D341Med (cell line): ENCODE data around the gene IGFBP6.
"Not testable (repeated sequence)": the region's sequence is repeated elsewhere in the genome, so short reads cannot be mapped to it uniquely, and the experiment has no call there.

Experiments
- DNase-seq: peaks from one replicate; pipeline ENCODE4 v3.0.0; 2012; ENCODE audit warnings: low spot score

The IGFBP6 gene

DNA sequence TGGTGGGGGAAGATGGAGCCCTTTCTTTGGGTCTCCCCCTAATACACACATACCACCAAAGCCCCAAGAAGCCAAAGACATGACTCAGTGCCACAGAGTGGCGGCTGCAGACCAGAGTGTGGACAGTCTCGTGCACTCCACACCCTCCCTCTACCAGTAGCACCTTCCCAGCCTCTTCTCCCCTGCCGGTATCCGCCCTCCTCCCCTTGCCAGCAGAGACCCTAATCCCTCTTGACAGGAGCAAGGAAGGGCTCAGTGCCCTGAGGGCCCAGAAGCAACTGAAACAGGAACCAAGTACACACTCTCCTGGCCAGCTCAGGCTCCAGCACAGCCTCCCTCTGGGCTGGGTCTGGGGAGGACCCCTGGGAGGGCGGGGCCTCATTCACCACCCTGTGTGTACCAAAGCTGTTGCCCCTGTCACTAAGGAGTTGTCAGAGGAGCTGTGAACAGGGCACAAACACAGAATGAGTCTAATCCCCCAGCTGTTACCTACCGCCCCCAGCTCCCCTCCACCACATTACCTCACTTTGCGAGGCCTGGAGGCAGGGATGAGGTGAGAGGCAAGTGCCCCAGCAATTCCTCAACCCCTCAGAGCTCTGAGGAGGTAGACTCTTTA, 26.5 kb upstream of the IGFBP6 start:
- no peak for DNase-seq

DNA sequence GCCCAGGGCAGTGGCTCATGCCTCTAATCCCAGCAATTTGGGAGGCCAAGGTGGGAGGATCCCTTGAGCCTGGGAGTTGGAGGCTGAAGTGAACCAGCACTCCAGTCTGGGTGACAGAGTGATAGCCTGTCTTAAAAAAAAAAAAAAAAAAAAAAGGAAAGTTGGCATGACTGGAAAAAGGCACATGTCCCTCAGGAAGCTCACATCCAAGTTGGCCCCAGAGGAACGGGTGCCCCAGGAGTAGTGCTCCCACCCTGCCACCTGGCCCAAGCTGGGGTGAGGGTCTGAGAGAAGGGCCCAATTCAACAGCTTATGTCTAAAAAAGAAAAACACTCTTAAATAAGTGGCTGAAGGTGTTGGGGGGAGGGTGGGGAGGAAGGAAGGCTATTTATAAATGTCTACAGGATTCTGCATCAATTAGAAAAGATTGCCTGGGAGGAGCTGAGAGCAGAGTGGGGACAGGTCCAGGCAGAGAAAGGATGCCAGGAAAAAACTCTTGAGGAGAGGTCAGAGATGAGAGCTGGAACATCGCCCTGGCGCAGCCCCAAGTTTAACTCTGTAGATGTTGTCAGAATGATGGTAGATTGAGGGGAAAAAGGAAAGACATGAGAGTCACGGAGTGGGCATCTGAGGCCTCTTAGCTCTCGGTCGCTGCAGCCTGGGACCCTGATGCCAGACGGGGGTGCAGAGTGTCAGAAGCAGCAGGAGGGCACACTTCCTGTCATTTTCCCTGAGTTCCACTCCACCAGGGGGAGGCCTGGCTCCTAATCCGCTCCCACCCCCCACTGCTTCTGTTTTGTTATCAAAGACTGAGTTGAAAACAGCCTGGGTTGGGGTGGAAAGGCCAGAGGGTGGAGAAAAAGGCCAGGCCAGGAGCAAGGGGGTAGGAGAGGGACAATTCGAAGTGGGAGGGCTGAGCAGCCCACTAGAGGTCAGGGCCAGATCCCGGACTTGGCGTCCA, 25.6 kb upstream of the IGFBP6 start:
- DNase-seq: no peak

DNA sequence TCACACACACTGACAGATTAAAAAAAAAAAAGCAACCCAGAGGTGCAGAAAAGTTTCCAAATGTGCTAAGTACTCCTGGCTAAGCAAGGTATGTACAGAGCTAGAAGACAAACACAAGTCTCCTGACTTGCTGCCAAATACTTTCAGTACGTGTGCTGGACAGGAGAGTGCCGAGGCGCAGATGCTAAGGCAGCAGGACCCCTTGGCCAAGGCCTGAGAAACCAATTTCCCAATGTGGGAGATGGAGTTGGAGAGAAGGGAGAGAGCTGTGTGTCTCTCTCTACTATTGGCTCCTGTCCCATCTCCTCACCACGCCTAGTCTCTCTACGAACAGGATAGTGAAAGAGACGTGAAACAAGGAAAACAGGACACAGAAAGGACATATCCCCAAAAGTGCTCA, 23.6 kb upstream of the IGFBP6 start:
- no peak for DNase-seq

DNA sequence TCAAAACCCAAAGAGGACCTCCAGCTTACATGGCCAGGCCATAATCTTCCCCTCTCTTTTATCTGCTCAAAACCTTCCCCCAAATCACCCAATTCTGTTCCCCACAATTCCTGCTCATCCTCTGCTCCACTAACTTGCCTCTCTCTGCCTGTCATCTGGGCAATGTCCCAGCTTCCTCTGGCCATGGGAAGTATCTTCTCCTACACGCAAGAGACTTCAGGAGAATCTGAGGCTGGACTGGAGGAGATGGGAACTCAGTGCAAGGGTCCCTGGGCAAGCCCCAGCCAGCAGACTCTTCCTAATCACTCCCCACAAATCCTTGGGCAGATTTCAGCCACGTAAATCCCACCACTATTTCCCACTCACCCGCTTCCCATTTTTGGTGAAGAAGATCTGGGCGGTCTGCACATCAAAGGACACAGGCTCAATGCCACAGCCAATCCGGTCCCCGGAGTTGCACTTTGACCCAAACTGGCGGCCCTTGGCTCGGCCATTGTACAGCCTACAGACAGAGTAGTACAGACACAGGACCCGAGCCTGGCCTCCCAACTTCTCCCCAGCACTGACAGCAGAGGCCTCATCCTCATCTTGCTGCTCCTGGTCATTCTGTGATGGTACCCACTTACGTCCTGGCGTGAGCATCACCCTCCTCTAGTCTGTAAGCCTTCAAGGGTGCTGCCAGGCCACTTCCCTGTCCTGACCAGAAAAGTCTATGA, 23.0 kb upstream of the IGFBP6 start:
- DNase-seq: no peak

DNA sequence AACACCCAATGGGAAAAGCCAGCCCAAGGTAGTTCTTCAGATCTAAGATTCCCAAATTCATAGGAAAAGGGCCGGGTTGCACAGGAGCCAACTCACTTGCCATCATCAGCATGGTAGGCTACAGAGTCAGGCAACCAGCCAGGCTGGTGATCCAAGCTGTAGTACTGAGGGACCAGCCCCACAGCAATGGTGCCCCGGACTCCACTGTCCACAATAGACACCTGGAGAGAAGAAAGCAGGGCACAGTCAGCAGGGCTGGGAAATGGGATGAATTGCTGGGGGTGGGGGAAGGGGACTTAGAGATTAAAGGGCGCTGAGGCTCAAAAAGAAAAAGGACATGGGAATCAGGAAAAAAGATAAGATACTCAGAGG, 22.5 kb upstream of the IGFBP6 start:
- DNase-seq: no peak

DNA sequence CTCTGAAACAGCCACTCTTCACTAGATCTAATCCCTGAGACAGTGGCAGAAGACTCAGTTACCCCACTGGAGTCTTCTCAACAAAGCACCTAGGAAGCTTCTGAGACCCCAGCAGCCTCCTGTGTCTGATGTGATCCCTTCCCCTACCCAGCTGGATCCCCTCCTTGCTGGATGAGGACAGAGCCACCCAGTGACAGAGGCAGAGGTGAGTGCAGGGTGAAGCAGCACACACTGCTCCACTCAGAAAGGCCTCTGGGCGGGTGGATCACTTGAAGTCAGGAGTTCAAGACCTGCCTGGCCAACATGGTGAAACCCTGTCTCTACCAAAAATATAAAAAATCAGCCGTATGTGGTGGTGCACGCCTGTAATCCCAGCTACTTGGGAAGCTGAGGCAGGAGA, 21.0 kb upstream of the IGFBP6 start:
- DNase-seq: no peak

DNA sequence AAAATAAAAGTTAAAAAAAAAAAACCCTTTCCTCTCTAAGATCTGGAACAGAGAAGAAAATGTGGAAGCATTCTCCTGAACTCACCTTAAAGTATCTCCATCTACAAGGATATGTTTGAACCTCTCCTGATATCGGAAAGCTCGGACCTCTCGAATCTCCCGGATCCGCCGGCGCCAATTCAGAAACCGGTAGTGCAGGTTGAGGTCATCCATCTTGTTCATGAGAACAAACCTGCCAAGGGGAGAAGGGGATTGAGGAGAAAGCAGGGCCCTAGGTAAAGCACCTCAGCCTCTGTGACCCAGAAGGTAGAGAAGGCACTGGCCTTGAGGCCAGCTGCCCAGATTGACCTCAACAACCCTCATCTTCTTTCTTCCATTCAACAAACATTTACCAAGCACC, 20.4 kb upstream of the IGFBP6 start:
- DNase-seq: no peak

DNA sequence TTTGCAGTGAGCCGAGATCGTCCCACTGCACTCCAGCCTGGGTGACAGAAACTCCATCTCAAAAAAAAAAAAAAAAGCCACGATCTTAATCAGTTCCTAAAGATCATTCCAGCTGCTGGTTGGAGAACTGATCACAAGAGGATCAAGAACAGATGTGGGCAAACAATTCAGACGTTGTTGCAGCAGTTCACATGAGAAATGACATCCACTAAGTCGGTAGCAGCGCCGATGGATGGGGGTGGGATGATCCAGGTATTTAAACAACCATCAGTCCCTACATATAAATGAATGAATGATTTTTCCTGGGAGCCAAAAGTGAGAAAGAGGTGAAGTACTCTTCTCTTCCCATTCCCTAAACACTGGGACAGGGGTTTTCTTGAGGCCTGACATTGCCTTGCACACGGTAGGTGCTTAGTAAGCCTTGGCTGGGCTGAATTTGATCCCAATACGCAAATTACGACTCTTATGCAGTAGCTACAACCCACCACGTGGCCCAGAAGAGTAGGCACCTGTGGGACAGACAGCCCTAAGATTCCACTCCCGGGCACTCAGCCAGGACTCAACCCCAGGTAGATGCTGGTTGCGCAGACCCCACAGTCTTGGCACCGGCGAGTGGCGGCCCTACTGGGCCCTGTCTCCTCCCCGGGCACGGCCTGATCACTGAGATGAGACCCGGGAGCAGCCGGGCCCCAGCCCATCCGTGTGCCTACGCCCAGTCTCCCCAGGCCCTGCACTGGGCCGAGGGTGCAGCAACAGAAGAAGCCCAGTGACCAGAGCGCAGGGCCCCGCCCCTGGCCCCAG, 18.8 kb upstream of the IGFBP6 start:
- DNase-seq: no peak

DNA sequence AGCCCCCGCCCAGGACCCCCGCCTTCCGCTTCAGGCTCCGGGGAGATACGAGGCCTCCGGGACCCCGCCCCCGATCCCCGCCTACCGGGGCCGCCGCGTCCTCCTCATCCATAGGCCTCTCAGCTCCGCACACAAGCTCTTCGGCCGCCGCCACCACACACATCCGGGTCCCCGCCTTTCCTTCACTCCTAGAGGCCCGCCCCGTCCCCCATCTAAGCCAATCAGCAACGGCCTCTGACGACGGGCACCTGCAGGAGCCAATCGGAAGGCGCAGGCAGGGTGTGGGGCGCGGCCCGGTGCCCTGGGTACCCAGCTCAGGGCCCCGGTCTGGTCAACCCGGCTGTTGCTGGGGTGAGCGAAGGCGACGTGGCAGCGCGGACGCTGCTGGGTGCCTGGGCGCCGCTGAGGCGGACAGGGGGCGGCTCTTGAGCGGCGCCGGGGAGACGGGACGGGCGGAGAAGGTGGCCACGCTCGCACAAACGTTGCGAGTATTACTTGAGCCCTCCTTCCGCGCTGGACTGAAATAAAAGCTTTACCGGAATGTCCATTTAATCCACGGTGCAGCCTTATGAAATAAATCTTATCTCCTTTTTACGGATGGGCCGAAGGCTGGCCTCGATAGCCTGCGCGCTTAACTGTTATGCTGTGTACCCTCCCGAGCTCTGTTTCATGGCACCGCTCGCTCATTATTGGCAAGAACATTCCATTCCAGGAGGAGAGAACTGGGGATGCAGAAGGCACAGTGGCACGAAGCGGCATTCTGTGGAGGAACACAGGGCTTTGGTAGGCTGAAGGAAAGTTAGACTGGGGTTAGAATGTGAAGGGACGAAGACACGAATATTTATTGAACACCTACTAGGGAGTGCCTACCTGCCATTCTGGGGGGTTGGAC, 18.0 kb upstream of the IGFBP6 start, which contains the start of gene SPRYD3:
SPRYD3 (minus strand) TSS at position 165 of the 892 bp plus-strand sequence; CDS start at position 108, 57 bp downstream.
- peak; percentile 100 for DNase-seq

DNA sequence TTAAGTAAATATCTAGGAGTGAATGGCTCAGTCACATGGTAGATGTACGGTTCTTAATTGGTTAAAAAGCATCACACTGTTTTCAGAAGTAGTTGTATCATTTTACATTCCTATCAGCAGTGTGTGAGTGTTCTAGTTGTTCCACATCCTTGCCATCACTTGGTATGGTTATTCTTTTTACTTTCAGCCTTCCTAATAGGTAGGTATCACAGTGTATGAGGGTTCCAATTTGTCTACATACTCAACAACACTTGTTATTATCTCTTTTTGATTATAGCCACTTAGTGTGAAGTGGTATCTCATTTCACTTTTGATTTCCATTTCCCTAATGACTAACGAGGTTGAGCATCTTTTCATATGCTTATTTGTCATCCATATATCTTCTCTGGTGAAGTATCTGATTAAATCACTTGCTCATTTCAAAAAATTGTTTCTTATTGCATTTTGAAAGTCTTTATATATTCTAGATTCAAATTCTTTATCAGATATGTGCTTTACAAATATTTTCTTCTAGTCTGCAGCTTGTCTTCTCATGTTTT, 14.8 kb upstream of the IGFBP6 start:
- no peak for DNase-seq

DNA sequence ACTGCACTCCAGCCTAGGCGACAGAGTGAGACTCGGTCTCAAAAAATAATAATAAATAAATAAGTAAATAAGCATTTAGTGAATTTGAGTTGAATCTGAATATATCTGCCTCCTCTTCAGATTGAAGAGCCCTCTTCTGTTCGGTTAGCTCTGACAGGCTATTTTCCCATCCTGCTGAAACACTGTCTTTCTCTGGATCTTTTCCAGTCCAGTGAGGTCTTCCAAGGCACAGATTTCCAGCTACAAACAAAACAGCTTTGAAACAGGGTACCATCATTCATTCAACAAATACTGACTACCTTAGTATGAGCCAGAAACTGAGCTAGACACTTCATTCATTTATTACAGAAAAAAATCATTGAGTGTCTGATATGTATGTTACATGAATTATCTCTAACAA, 11.1 kb upstream of the IGFBP6 start:
- DNase-seq: no peak

DNA sequence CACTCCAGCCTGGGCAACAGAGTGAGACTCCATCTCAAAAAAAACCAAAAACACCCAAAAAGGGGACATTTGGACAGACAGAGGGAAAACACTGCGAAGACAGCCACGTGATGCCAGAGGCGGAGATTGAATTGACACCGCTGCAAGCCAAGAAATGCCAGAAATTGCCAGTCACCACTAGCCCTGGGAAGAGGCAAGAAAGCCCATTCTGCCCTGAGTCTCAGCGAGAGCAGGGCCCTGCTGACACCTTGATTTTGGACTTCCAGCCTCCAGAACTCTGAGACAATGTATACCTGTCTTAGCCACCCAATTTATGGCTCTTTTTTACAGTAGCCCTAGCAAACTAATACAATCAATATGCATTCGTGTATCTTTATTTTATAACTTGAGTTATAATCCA, 7.4 kb upstream of the IGFBP6 start:
- no peak for DNase-seq

DNA sequence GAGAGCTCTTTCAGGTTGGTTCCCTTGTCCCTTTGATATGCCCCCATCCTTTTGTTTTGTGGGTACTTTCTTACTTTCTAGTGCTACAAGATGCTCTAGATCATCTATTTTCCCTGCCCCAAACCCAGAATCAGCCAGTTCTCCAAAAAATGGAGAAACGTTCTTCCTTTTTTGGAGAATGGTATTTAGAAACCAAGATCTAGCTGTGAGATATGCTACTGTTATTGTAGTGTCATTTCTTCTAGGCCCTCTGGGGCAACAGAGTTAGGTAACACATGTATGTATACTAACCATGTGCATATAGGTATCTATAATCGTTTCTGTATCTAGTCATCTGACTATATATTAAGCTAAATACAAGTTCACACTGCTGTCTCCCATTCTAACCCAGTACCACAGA, 6.9 kb upstream of the IGFBP6 start:
- DNase-seq: no peak

DNA sequence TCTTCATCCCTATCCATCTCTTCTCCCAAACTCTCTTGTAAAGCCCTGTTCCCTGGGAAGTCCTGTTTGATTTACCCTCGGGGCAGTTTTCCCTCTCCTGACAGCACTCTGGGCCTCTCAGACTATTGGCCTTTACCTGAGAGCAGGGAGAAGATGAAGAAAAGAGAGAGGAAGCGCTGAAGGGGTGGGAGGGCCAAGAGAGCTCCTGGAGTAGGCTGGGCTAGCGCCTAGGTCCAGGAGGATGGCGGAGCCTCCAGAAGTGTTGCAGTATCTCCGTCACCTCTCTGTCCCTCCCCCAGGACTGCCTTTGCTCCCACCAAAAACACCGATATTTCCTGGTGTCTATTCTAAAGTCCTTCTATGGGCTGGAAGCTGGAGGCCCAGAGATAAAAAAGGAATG, 5.7 kb upstream of the IGFBP6 start:
- no peak for DNase-seq

DNA sequence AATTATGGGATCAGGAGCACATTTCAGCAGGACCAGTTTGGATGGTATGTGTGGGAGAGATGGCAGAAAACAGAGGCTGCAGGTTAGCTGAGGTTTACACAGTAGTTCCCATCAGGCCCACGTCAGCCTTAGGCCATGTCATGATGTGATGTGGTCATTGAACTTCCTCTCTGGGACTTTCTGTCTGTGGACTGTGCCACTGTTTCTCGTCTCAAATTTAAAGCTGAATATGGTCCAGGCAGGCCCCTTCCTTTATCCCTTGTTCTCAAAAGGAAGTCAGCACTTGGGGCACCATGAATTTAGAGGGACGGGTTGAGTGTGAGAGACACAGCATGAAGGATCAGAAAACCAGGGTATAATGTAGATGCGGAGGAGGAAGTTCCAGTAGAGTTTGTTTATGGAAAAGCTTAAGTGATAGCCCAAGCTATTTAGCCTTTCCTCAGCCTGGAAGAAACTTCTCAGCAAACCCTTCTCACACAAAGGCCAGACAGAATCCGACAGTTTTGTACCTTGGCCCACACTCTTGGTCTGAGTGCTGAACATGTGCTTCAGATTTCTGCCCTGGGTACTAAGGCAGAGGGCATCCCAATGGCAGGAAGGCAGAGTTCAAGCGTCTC, 3.6 kb upstream of the IGFBP6 start:
- no peak for DNase-seq

DNA sequence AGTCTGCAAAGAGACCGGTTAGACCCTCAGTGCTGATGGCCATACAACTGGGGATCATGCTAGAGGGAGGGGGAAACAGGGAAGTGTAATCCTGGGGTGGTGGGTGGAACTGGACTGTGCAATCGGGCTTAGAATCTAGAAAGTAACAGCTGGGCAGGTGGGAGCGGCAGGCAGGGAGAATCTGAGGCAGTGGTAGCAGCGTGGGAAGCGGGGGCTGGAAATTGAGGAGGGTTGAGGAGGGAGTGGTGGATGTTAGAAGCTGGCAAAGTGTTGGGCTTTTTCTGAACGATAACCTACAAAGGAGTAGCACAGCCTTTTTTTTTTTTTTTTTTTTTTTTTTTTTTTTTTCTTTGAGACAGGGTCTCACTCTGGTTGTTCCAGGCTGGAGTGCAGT, 3.1 kb upstream of the IGFBP6 start:
- DNase-seq: no peak

DNA sequence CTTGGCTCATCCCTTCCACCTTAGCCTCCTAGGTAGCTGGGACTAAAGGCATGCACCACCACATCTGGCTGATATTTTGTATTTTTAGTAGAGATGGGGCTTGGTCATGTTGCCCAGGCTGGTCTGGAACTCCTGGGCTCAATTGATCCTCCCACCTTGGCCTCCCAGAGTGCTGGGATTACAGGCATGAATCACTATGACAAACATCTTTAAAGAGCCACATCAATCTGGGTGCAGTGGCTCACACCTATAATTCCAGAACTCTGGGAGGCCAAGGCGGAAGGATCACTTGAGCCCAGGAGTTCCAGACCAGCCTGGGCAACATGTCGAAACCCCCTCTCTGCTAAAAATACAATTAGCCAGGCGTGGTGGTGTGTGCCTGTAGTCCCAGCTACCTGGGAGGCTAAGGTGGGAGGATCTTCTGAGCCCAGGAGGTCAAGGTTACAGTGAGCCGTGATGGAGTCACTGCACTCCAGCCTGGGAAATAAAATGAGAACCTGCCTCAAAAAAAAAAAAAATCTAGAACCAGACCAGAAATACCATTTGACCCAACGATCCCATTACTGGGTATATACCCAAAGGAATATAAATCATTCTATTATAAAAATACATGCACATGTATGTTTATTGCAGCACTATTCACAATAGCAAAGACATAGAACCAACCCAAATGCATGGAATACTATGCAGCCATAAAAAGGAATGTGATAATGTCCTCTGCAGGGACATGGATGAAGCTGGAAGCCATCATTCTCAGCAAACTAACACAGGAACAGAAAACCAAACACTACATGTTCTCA, 2.5 kb upstream of the IGFBP6 start:
- DNase-seq: not testable (repeated sequence)

DNA sequence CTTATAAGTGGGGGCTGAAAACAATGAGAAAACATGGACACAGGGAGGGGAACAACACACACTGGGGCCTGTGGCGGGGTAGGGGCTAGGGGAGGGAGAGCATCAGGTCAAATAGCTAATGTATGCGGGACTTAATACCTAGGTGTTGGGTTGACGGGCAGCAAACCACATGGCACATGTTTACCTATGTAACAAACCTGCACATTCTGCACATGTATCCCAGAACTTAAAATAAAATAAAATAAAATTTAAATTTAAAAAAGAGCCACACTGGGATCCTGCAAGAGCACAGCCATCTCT, 1.9 kb upstream of the IGFBP6 start:
- DNase-seq: not testable (repeated sequence)

DNA sequence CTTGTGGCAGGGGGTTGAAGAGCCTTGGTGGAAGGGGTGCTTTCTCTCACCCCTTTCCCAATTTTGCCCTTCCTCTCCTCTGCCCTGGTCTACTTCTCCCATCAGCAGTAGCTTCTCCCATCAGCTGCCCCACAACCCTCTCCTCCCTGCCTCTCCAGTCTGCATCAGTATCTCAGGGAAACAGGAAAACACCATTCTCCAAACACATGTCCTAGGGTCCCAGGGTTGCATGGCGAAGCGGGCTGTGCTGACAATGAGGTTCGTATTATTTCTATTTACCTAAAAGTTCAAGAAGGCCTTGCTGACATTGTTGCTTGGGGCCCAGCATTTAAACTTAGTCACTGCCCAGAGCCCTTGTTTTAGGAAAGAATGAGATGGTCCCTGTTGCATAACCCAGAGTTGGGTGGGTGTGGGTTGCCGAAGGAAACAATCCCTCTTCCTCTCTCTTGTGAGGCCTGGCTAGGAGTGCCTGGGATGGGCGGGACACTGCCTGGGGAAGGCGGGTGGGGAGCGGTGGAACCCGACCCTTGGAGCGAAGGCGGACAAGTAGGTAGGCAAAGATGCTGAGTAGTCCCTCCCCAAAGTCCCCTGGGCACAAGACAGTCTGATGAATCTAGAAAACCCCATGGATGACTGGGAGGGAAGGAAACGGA, 1.3 kb upstream of the IGFBP6 start:
- no peak for DNase-seq
